SK-N-SH (cell line): ENCODE measurements around the gene DUSP1. TPM values are rescaled to one million over a fixed set of nuclear protein-coding genes. Genes with fewer than 3 reads are reported as not detected.

Source experiments
- CTCF ChIA-PET: fragments of 300-600, 350-600 bp; formaldehyde crosslinking; extraction: SDS; loops from one replicate; lab custom pipeline; 2021; lab: Yijun Ruan, JAX
- POLR2A ChIA-PET: fragments of 350-600 bp; sonication (Branson Sonifier 250); formaldehyde crosslinking; extraction: SDS; loops from one replicate; lab custom pipeline; 2020; ENCODE audit warnings: antibody characterized with exemption, inconsistent platforms; lab: Yijun Ruan, JAX
- DNase-seq: peaks from one replicate; pipeline ENCODE4 v3.0.0; 2012
- H2AFZ ChIP-seq: fragments of 200-600 bp; sonication (generic); 2 replicates; pipeline ENCODE4 v1.8.1; 2016; ENCODE audit warnings: antibody characterized with exemption, mild to moderate bottlenecking, low read depth
- H3F3A ChIP-seq: fragments of 200-600 bp; sonication (generic); replicated peaks from 2 replicates; pipeline ENCODE3; 2016; ENCODE audit warnings: antibody characterized with exemption, mild to moderate bottlenecking; ENCODE audit not compliant: insufficient read depth
- H3K27ac ChIP-seq, 2 experiments: fragments of 200-500 bp in 1 of 2; fragments of 200-600 bp in 1 of 2; sonication (Bioruptor generic) in 1 of 2; sonication (generic), shearing (Covaris generic) in 1 of 2; 2 replicates each; pipeline versions ENCODE4 v1.5.1 to v1.6.1; 2014 to 2016; ENCODE audit warnings: low read depth in 2 of 2, inconsistent platforms in 1 of 2, low read length in 1 of 2, mild to moderate bottlenecking in 1 of 2, mixed read lengths in 1 of 2
- H3K27me3 ChIP-seq: fragments of 200-600 bp; sonication (generic), shearing (Covaris generic); 2 replicates; pipeline ENCODE4 v1.6.1; 2016; ENCODE audit warnings: mixed run types; ENCODE audit not compliant: insufficient read depth
- H3K36me3 ChIP-seq, 2 experiments: fragments of 200-500 bp in 1 of 2; fragments of 200-600 bp in 1 of 2; sonication (Bioruptor generic) in 1 of 2; sonication (generic) in 1 of 2; replicated peaks in 1 of 2; 2 replicates each; pipeline versions ENCODE3 to v1.5.1; 2014 to 2016; ENCODE audit warnings: low read length in 1 of 2, mild to moderate bottlenecking in 1 of 2; ENCODE audit not compliant: insufficient read depth in 2 of 2, control insufficient read depth in 1 of 2
- H3K4me1 ChIP-seq, 2 experiments: fragments of 200-500 bp in 1 of 2; fragments of 200-600 bp in 1 of 2; sonication (Bioruptor generic) in 1 of 2; sonication (generic), shearing (Covaris generic) in 1 of 2; 2 replicates each; pipeline versions ENCODE4 v1.5.1 to v1.6.1; 2014 to 2016; ENCODE audit warnings: low read depth in 1 of 2, low read length in 1 of 2, mixed run types in 1 of 2; ENCODE audit not compliant: insufficient read depth in 2 of 2, control insufficient read depth in 1 of 2
- H3K4me2 ChIP-seq: fragments of 200-600 bp; sonication (generic), shearing (Covaris generic); 2 replicates; pipeline ENCODE4 v1.6.1; 2017; ENCODE audit warnings: mixed run types
- H3K4me3 ChIP-seq, 2 experiments: fragments of 200-500 bp in 1 of 2; fragments of 200-600 bp in 1 of 2; sonication (Bioruptor generic) in 1 of 2; sonication (generic), shearing (Covaris generic) in 1 of 2; 2 replicates each; pipeline versions ENCODE4 v1.5.1 to v1.8.1; 2014 to 2016; ENCODE audit warnings: low read depth in 2 of 2, inconsistent platforms in 1 of 2, low read length in 1 of 2, mild to moderate bottlenecking in 1 of 2, mixed read lengths in 1 of 2, moderate library complexity in 1 of 2
- H3K79me2 ChIP-seq: fragments of 200-600 bp; sonication (generic); 2 replicates; pipeline ENCODE4 v1.8.1; 2017; ENCODE audit warnings: mild to moderate bottlenecking; ENCODE audit not compliant: insufficient read depth
- H3K9ac ChIP-seq: fragments of 200-600 bp; sonication (generic); 2 replicates; pipeline ENCODE4 v1.6.1; 2017; ENCODE audit warnings: mixed run types
- H3K9me2 ChIP-seq: fragments of 200-600 bp; sonication (generic); 2 replicates; pipeline ENCODE4 v1.6.1; 2017; ENCODE audit warnings: mixed run types
- H3K9me3 ChIP-seq: fragments of 200-600 bp; sonication (generic); 2 replicates; pipeline ENCODE4 v1.6.1; 2017; ENCODE audit warnings: mixed run types, mild to moderate bottlenecking, moderate library complexity
- H4K20me1 ChIP-seq: fragments of 200-600 bp; sonication (generic); 2 replicates; pipeline ENCODE4 v1.6.1; 2017; ENCODE audit warnings: mild to moderate bottlenecking, mixed run types; ENCODE audit not compliant: insufficient read depth
- CHD2 ChIP-seq: fragments of 150-350 bp; IDR thresholded peaks from 2 replicates; pipeline ENCODE4 v1.6.1; 2018; ENCODE audit warnings: low read length; ENCODE audit not compliant: partially characterized antibody
- CTCF ChIP-seq: fragments of 200-600 bp; sonication (generic); IDR thresholded peaks from 2 replicates; pipeline ENCODE4 v1.6.1; 2017; ENCODE audit warnings: antibody characterized with exemption, mild to moderate bottlenecking, moderate library complexity
- ELF1 ChIP-seq: IDR thresholded peaks from 2 replicates; pipeline ENCODE4 v1.4.0; 2012
- FOSL2 ChIP-seq: IDR thresholded peaks from 2 replicates; pipeline ENCODE4 v1.4.0; 2012; ENCODE audit warnings: low read depth, mild to moderate bottlenecking, moderate library complexity, borderline replicate concordance
- FOXM1 ChIP-seq: IDR thresholded peaks from 2 replicates; pipeline ENCODE4 v1.4.0; 2012; ENCODE audit warnings: low read depth, mild to moderate bottlenecking
- GABPA ChIP-seq: IDR thresholded peaks from 2 replicates; pipeline ENCODE4 v1.4.0; 2012; ENCODE audit warnings: low read depth, mild to moderate bottlenecking
- IRF3 ChIP-seq: fragments of 150-350 bp; IDR thresholded peaks from 2 replicates; pipeline ENCODE4 v1.6.1; 2016; ENCODE audit warnings: mild to moderate bottlenecking, low read depth, low read length
- JUND ChIP-seq: IDR thresholded peaks from 2 replicates; pipeline ENCODE4 v1.4.0; 2012
- MAX ChIP-seq: IDR thresholded peaks from 2 replicates; pipeline ENCODE4 v1.4.0; 2012; ENCODE audit warnings: low read depth
- MEF2A ChIP-seq: IDR thresholded peaks from 2 replicates; pipeline ENCODE4 v1.4.0; 2012; ENCODE audit warnings: low read depth, borderline replicate concordance
- NRF1 ChIP-seq: IDR thresholded peaks from 2 replicates; pipeline ENCODE4 v1.6.1; 2012; ENCODE audit warnings: low read depth, mild to moderate bottlenecking, low read length
- RCOR1 ChIP-seq: fragments of 150-350 bp; IDR thresholded peaks from 2 replicates; pipeline ENCODE4 v1.6.1; 2017; ENCODE audit warnings: antibody characterized with exemption, low read length
- RFX5 ChIP-seq: IDR thresholded peaks from 2 replicates; pipeline ENCODE4 v1.6.1; 2012; ENCODE audit warnings: mild to moderate bottlenecking, improper control_type of control experiment, low read length
- SIN3A ChIP-seq: IDR thresholded peaks from 2 replicates; pipeline ENCODE4 v1.6.1; 2012; ENCODE audit warnings: low read depth, mild to moderate bottlenecking, low read length, moderate library complexity, borderline replicate concordance
- SMC3 ChIP-seq: IDR thresholded peaks from 2 replicates; pipeline ENCODE4 v1.6.1; 2012; ENCODE audit warnings: low read depth, low read length, improper control_type of control experiment
- TAF1 ChIP-seq: IDR thresholded peaks from 2 replicates; pipeline ENCODE4 v1.6.1; 2012; ENCODE audit warnings: low read depth, mild to moderate bottlenecking, low read length, moderate library complexity, borderline replicate concordance
- TEAD4 ChIP-seq: IDR thresholded peaks from 2 replicates; pipeline ENCODE4 v1.4.0; 2012; ENCODE audit warnings: mild to moderate bottlenecking, borderline replicate concordance; ENCODE audit not compliant: insufficient read depth
- USF1 ChIP-seq: IDR thresholded peaks from 2 replicates; pipeline ENCODE4 v1.4.0; 2012; ENCODE audit warnings: low read depth, borderline replicate concordance
- WGBS: methylation state at CpG from one replicate; pipeline ENCODE4 v1.1.6; 2017; ENCODE audit warnings: low lambda C conversion rate; 5-methylcytosine and 5-hydroxymethylcytosine counted together
- polyA plus RNA-seq, 3 experiments: library from polyadenylated mRNA; depleted of rRNA; stranded (reverse); fragments of >200 nt; gene quantifications; 2 replicates each; pipeline ENCODE4 v1.2.3, GENCODE V29; 2012
- TF ChIP-seq, protein P1 (sequence below): fragments of 150-350 bp; IDR thresholded peaks from 2 replicates; pipeline ENCODE4 v1.6.1; 2017; ENCODE audit warnings: antibody characterized with exemption, low read length, low read depth, borderline replicate concordance
- TF ChIP-seq, protein P2 (sequence below): IDR thresholded peaks from 2 replicates; pipeline ENCODE4 v1.4.0; 2012; ENCODE audit warnings: low read depth, borderline replicate concordance

DUSP1 gene
- polyA plus RNA-seq, 1 of the 3 experiments (the other 2 are of a cell fraction), result 455 TPM

DNA sequence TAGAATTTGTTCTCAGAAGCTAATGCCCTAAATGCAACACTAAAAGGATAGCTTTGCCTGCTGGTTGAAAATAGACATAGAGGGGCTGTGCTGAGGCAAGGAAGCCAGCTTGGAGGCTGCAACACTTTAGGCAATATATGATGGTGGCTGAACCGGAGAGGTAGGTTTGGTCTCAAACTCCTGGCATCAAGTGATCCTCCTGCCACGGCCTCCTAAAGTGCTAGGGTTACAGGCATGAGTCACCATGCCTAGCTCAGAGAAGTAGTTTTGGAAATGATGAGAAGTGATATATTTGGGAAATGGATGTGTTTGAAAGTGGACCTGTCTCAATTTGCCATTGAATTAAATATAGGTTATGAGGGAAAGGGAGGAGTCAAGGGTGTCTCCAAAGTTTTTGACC is 10.0 kb downstream of the DUSP1 start:
- CTCF ChIA-PET, result interaction anchor here (0.9 to 2.3 kb wide), 5 partner anchors 9 to 171 kb away, joined by 3 to 8 read pairs (median 5); partner anchors contain the start of gene DUSP1

More for the DNA sequence above, 10.0 kb downstream of the DUSP1 start:
- Histone ChIP-seq H3K9me2 (no peaks in the 10 kb centered on the region), H3K4me1 (peaks cover 5 to 11% of the 10 kb centered on the region in 2 experiments; a peak in 2 of 4 replicates), H3K79me2 (no peaks in the 10 kb centered on the region), H3K27me3 (no peaks in the 10 kb centered on the region), H4K20me1 (peaks cover 3% of the 10 kb centered on the region; the same call in 1 of the 2 replicates), H3K27ac (no peak overlapping the region)
- TF ChIP-seq NRF1 (no peak), FOXM1 (no peak), RFX5 (no peak), SIN3A (no peak), MAX (no peak), FOSL2 (no peak), CHD2 (no peak), CTCF (no peak), IRF3 (no peak), JUND (no peak), USF1 (no peak), GABPA (no peak), SMC3 (no peak), ELF1 (no peak), TAF1 (no peak), RCOR1 (no peak), TEAD4 (no peak), MEF2A (no peak)
- TF ChIP-seq, protein P1, sequence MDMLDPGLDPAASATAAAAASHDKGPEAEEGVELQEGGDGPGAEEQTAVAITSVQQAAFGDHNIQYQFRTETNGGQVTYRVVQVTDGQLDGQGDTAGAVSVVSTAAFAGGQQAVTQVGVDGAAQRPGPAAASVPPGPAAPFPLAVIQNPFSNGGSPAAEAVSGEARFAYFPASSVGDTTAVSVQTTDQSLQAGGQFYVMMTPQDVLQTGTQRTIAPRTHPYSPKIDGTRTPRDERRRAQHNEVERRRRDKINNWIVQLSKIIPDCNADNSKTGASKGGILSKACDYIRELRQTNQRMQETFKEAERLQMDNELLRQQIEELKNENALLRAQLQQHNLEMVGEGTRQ, result no peak
- TF ChIP-seq, protein P2, sequence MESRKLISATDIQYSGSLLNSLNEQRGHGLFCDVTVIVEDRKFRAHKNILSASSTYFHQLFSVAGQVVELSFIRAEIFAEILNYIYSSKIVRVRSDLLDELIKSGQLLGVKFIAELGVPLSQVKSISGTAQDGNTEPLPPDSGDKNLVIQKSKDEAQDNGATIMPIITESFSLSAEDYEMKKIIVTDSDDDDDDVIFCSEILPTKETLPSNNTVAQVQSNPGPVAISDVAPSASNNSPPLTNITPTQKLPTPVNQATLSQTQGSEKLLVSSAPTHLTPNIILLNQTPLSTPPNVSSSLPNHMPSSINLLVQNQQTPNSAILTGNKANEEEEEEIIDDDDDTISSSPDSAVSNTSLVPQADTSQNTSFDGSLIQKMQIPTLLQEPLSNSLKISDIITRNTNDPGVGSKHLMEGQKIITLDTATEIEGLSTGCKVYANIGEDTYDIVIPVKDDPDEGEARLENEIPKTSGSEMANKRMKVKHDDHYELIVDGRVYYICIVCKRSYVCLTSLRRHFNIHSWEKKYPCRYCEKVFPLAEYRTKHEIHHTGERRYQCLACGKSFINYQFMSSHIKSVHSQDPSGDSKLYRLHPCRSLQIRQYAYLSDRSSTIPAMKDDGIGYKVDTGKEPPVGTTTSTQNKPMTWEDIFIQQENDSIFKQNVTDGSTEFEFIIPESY, result no peak
- TF ChIP-seq, all 33 proteins: peak for 0
- WGBS, result 73% methylated on average over 2 of the region's 2 CpGs
- H3K4me3 ChIP-seq, result no peak overlapping the region
- peaks cover 14% of the 10 kb centered on the region for H3F3A ChIP-seq
- H3K9ac ChIP-seq, result no peak overlapping the region
- POLR2A ChIA-PET, result interaction anchor here (1.0 kb wide), 1 partner anchor 10 kb away, joined by 5 read pairs; the partner anchor contains the start of gene DUSP1
- H3K9me3 ChIP-seq, result 0 out of 2 replicates have a peak, but pooled peaks cover 7% of the 10 kb centered on the region
- no peak overlapping the region for H2AFZ ChIP-seq
- no peak for DNase-seq
- H3K4me2 ChIP-seq, result no peak overlapping the region
- no peaks in the 10 kb centered on the region for H3K36me3 ChIP-seq
